ENCODE results near the gene TBC1D24. TPM values are rescaled to one million over a fixed set of nuclear protein-coding genes. Genes with fewer than 3 reads are reported as not detected.

The TBC1D24 gene
- total and polyA plus RNA-seq, 7 donors: 3.2 to 8.9 (median 6.0) TPM

- intact Hi-C loops (cut with DNase I): loop anchor here (5.0 kb wide), 2 partner anchors 74 to 86 kb away; partner anchors contain the start of gene ABCA3 (in 2 of the 2)
- peak overlapping the region; percentile 85 for H3K4me3 ChIP-seq
- H3K4me1 ChIP-seq: peaks cover 8% of the 10 kb centered on the region
- H3K9me3 ChIP-seq: no peaks in the 10 kb centered on the region
- no peak for DNase-seq
- peak; percentile 25 to 49 (median 33) for ATAC-seq
- WGBS, 3 donors: 33 to 34% (median 34%) methylated on average over 28 of the region's 28 CpGs
- H3K27ac ChIP-seq: peak overlapping the region; percentile 80
- no peaks in the 10 kb centered on the region for H3K27me3 ChIP-seq (ENCODE audit: insufficient read depth in 3 of 3, low read length in 2 of 3)
- TF ChIP-seq CTCF (IDR thresholded peaks at IDR 0.05): no peak
- peaks cover 0 to 9% of the 10 kb centered on the region in 2 donors for H3K36me3 ChIP-seq (ENCODE audit: insufficient read depth in 1 of 2, low read depth in 1 of 2)
These were observed 46.7 kb upstream of the TBC1D24 start for GRCh38 chr16:2428051-2428783.

GRCh38 chr16:2428784-2429033 lies 46.2 kb upstream of the TBC1D24 start:
- intact Hi-C loops (cut with DNase I): loop anchor here (5.0 kb wide), 2 partner anchors 74 to 86 kb away; partner anchors contain the start of gene ABCA3 (in 2 of the 2)
- WGBS, 3 donors: 1% methylated on average over 21 to 24 of the region's 24 CpGs
- no peaks in the 10 kb centered on the region for H3K9me3 ChIP-seq
- ATAC-seq (peak; percentile 50 to 71 (median 58)), DNase-seq (no peak)
- H3K4me3 ChIP-seq: peak overlapping the region; percentile 85
- peaks cover 0 to 9% of the 10 kb centered on the region in 2 donors for H3K36me3 ChIP-seq (ENCODE audit: insufficient read depth in 1 of 2, low read depth in 1 of 2)
- TF ChIP-seq CTCF (IDR thresholded peaks at IDR 0.05): no peak
- peaks cover 8% of the 10 kb centered on the region for H3K4me1 ChIP-seq
- peak overlapping the region; percentile 80 for H3K27ac ChIP-seq
- no peaks in the 10 kb centered on the region for H3K27me3 ChIP-seq (ENCODE audit: insufficient read depth in 3 of 3, low read length in 2 of 3)

- intact Hi-C loops (cut with DNase I): loop anchor here (5.0 kb wide), 2 partner anchors 73 to 87 kb away; partner anchors contain the start of gene ABCA3 (in 2 of the 2)
- WGBS, 3 donors: 0 to 1% (median 0%) methylated on average over 27 to 103 of the region's 103 CpGs
These were observed 45.7 kb upstream of the TBC1D24 start, which contains the start of gene CCNF for GRCh38 chr16:2429034-2429770. Gene CCNF, plus strand, starts transcription at chr16:2429447. Its CDS starts 35 bp downstream, at chr16:2429482.

More at GRCh38 chr16:2429034-2429770, 45.7 kb upstream of the TBC1D24 start, which contains the start of gene CCNF:
- Histone ChIP-seq H3K27me3 (ENCODE audit: insufficient read depth in 3 of 3, low read length in 2 of 3) (no peaks in the 10 kb centered on the region), H3K9me3 (no peaks in the 10 kb centered on the region), H3K27ac (peak within 1 kb of the TSS; percentile 80), H3K36me3 (ENCODE audit: insufficient read depth in 1 of 2, low read depth in 1 of 2) (peaks cover 0 to 9% of the 10 kb centered on the region in 2 donors), H3K4me3 (peak within 1 kb of the TSS; percentile 85), H3K4me1 (peaks cover 8% of the 10 kb centered on the region)
- no peak for TF ChIP-seq CTCF (IDR thresholded peaks at IDR 0.05)
- peak; percentile 98 to 100 (median 99) for ATAC-seq
- peak; percentile 98 to 99 for DNase-seq
